GM21528 (cell line): Measurements from ENCODE around the gene MAP1LC3A.

Source experiments
- ATAC-seq: cut with Tn5 transposase; IDR thresholded peaks from one replicate; pipeline ENCODE4 v1.9.1; 2021; ENCODE audit warnings: mild to moderate bottlenecking, moderate library complexity; ENCODE audit not compliant: unreplicated experiment, low FRiP score

MAP1LC3A gene

DNA sequence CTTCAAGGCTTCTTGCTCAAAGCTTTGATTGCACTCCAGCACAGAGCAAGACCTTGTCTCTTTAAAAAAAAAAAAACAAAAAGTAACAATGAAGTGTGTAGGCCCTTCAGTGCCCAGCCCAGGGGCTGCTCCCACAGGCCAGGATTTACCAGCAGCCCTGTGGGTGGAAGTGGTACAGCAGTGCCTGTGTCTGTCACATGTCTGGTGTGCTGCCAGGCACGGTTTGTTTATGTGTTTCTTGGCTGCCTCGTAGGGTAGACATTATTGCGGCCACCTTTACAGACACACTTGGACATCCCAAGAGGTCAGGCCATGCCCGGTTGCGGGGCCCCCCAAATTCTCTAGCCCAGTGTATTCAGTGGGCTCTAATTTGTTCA is 29.6 kb upstream of the MAP1LC3A start:
- no peak for ATAC-seq

GRCh38 chr20:34529742-34530141 is 28.8 kb upstream of the MAP1LC3A start:
- no peak for ATAC-seq

GRCh38 chr20:34530342-34530741 is 28.2 kb upstream of the MAP1LC3A start:
- no peak for ATAC-seq

DNA sequence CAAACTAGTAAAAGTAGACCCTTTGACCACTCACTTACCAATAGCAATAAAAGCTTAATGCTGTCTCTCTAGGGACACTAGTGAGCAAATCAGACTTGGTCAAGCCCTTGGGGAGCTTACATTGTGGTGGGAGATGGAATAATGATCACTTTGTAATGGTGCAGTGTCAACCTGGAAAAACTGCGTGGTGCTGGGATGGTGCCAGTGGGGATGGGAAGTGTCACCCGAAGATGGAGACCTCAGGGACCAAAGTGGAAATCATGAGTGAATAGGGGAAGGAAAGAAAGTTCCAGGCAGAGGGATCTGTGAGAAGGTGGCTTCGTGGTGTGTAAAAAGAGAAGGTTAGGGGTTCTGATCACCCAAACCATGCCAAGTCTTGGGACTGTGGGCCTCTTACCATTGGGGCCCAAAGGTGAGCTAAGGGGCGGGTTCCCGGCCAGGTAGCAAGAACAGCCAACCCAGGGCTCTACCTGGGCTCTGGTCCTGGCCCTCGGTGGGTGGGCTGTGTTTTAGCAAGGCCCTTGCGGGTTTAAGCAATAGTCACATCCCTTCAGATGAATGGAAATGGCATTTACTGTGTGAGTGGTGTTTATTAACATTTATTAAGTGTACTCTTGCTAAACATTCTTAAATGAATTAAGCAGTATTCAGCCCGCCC is 26.8 kb upstream of the MAP1LC3A start:
- no peak for ATAC-seq

DNA sequence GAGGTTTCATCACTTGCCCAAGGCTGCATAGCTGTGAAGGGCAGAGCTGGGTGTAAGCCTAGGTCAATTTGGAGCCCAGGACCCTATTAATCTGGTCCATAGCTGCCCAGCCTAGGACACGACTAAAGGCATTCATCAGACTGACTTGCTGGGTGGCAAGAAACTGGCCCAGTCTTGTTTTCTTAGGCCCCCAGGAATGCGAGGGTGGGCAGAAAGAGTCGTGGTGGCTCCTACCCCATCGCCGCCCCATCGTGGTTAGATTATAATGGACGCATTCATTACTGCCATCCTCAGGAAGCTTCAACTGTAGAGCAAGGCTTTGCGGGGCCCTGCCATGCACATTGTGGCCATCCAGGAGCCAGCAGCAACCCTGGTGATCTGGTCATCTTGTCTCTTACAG is 26.2 kb upstream of the MAP1LC3A start:
- no peak for ATAC-seq

DNA sequence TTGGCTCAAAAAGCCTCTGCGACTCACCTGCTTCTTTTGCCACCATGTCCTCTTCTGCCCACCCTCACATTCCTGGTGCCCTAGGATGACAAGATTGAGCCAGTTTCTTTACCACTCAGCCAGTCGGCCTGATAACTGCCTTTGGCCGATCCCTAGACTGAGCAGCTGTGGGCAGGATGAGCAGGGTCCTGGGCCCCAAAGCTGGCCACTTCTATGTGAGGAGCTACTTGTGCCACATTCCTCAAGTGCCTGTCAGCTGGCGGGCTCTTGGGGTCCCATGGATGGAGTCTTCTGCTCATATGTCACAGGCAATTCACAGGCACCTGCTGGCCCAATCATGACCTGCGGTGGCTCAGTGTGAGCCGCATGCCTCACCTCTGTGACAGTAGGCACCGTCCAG is 25.8 kb upstream of the MAP1LC3A start:
- ATAC-seq, result no peak

DNA sequence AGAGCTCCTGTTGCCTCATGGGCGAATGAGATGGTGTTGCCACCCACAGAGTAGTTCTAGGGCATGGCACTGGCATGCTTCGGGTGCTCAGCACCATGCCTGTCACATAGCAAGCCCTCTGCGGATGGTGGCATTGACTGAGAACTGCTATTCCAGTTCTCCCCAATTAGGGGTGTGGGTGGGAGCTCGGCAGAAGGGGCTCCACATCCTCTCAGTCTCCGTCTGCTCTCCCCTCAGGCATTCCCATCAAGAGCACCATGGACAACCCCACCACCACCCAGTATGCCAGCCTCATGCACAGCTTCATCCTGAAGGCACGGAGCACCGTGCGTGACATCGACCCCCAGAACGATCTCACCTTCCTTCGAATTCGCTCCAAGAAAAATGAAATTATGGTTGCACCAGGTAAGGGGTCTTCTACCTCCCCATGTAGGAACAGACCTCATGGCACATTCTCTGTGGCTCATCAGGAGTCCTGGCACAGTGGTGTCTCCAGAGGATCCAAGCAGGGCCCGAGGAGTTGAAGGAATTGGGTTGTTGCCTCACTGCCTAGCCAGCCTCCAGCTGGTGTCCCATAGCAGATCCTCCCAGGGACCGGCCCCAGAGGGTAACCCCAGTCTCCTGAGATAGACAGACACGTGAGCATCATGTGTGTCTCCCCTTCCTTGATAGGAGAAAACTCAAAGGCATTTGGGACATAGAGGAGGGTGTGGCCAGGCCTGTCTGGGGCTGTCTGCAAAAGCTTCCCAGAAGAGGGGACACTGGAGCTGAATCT is 23.9 kb upstream of the MAP1LC3A start:
- ATAC-seq, result no peak

DNA sequence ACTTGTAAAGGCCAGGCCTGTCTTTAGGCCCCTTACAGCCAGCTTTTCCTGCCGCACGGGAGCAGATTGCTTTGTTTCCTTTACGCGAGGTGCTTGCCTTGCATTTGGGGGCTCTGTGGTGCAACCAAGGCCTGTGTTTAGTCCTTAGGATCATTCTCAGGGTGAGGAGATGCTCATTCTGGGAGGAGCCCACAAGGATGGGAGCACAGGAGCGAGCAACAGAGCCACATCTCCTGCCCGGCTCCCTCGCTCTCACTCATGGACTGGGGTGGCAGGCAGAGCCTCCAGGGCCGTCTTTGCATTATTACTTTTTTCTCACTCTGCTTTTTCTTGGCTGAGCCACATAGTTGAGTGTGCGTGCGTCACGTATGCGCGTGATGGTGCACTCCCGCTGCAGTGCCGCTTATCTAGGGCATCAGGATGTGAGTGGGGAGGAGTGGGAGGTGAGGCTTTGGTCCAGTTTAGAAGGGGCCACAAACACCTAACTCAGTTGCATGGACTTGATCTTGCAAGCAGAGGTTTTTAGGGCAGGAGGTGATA is 23.1 kb upstream of the MAP1LC3A start:
- no peak for ATAC-seq

DNA sequence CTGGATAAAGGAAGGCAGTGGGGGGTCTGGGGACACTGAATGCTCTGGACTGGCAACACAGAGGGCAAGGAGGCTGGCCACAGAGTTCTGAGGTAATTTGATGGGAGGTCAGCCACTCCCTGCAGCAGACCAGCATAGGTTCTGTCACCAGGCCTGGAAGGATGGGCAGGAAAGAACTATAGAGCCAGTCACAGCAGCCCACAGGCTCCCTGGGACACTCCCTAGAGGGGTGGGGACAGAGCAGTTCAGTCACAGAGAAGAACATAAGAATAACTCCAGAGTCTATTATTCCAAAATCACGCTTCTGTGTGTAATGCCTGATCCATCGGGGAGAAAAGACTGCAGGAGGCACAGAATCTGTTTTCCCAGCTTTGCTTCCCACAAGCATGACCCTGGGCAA is 22.7 kb upstream of the MAP1LC3A start:
- ATAC-seq, result no peak

DNA sequence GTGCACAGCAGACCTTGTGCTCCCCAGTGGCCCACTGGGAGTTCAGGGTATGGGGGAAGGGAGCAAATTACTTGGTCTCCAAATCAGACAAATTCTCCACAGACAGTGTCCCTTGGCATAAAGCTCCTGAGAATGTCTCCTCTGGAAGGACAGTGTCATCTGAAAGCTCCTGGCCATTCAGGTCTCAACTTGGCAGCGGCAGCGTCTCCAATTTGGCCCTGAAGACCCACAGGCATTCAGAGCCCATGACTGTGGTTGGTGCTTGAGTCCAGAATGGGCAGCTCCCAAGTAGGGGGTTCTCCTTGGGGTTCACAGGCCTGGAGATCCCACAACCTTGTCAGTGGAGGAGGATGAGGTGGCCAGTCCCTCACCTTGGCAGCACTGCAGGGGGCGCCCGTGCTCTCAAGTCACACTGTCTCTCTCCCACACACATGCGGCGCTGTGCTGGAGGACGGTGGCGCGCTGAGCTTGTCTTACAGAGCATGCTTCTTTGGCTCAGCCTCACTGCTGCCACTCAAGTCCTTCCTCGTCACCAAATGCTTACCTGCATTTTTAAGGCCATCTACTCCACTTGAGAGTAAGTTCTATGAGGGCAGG is 21.6 kb upstream of the MAP1LC3A start:
- ATAC-seq, result no peak

GRCh38 chr20:34537651-34538050 is 20.9 kb upstream of the MAP1LC3A start:
- no peak for ATAC-seq

- ATAC-seq, result no peak
Measured at GRCh38 chr20:34538671-34539123, 19.8 kb upstream of the MAP1LC3A start.

GRCh38 chr20:34539756-34540155 is 18.8 kb upstream of the MAP1LC3A start:
- ATAC-seq, result no peak

- ATAC-seq, result no peak
Measured at GRCh38 chr20:34540596-34541263, 17.8 kb upstream of the MAP1LC3A start.

DNA sequence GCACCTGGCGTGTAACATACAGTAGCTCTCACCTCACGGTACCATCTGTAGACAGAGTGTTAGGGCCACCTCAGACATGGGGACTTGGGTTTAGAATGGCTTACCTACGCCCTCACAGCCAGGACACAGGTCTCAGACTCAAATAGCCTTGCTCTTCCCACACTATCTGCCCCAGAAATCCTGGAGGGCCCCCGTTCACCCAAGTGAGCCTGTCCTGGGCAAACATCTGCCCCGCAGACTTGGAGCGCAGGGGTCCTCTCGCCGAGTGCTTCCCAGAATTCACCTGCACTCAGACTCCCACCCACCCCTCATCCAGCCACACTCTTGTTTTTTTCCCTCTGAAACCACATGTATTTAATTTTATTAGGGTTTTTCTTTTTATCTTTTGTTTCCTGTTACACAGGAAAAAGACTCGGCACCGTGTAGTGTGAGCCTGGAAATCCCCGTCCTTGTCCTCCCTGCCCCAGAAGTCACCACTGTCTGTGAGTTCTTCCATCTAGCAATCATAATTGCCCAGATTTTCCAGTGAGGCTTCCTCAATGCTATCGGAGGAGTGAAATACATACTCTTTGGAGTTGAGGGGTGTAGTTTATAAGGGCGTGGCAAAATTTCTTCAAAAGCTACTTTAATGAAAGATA is 17.1 kb upstream of the MAP1LC3A start:
- no peak for ATAC-seq

- no peak for ATAC-seq
Measured at GRCh38 chr20:34541917-34542316, 16.6 kb upstream of the MAP1LC3A start.

- ATAC-seq, result no peak
Measured at GRCh38 chr20:34542439-34542838, 16.1 kb upstream of the MAP1LC3A start.

GRCh38 chr20:34543463-34544056 is 15.0 kb upstream of the MAP1LC3A start:
- ATAC-seq, result no peak

DNA sequence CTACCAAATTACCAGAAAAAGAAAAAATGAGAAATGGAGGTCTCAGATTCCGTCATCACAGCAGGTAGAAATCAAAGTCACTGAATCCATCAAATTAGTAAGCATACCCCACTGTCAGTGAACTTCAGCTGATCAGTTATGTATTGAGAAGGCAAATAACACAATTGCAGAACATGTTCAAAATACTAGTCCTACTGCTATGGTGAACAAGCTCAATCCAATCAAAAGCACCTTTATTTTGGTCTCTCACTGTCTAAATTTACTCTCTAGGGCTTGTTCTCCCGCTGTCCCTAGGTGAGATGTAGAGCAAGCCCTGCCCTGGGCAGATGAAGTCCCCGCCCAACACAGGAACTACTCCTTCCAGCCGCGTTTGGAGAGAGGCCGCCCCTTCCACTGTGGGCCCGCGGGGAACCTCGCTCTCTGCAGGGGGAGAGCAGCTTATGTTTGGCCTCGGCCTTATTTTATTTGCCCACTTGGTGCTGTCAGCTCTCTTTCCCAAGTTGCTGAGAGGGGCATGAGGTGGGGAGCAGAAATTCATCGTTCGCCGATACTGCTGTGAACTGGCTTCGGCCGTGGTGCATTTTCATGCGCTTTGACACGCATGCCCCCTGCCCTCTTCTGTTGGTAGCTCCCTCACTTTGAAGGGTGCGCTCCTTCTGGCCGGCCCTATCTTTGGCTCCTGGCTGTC is 14.3 kb upstream of the MAP1LC3A start:
- ATAC-seq, result no peak
